ENCODE data around the gene NR4A1. TPM values are rescaled to one million over a fixed set of nuclear protein-coding genes. Genes with fewer than 3 reads are reported as not detected.

Gene NR4A1
- polyA plus RNA-seq, 4 donors: 11.4 to 46.0 (median 21.5) TPM

DNA sequence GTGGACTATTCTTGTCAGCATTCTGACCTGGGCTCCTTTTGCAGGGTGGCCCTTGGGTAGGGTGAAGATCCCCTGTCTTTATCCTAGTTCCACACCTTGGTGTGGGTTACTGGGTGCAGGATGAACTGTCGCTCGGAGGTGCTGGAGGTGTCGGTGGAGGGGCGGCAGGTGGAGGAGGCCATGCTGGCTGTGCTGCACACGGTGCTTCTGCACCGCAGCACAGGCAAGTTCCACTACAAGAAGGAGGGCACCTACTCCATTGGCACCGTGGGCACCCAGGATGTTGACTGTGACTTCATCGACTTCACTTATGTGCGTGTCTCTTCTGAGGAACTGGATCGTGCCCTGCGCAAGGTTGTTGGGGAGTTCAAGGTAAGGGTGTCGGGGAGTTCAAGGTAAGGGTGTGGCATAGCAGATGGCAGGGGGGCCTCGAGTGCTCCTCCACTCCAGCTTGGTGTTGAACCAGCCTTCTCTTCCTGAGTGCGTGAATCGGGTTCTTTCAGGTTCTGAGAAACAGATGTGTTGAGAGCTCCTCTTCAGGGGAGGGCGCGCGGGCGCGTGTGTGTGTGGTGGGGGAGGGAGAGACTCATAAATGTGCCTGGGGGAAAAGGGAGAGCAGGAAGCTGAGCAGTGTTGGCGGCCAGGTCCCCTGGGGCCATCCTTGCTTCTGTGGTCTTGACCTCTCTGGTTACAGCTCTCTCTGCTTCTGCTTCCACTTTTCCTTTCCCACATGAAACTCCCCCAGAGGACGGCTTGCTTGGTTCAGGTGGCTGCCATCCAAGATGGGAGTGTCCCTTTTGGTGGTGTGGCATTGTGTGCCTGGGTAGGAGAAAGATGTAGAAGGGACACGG is 22.5 kb downstream of the NR4A1 start:
- no peak for DNase-seq (ENCODE audit: low read depth in 4 of 4, low spot score in 3 of 4)

DNA sequence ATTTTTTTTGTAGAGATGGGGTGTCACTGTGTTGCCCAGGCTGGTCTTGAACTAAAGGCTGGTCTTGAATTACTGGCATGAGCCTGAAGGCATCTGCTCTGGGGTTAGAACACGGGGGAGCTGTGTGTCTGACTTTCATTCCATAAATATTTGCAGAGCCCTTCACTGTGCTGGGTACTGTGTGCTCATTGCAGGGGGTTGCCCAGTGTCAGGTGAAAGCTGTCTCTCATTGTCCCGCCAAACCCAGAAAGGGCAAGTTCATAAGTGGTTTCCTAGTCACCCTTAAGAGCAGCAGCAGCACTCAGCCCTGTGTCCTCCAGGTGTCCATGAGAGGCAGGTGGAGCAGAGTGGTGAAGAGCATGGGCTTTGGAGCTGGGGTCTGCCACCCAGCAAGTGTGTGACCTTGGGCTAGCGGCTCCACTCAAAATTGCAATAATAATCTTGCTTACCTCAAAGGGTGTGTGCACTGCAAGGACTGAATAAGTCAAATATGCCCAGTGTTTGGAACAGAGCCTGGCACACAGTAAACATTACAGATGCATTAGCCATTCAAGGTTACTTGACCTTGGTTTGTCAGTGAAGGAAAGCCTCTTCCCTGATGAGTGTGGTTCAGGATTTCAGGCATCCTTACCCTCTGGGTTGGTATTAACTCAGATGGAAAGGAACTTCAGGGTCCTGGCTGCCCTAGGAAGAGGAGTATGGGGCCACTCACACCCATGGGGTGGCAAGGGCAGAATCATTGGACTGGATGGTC is 23.9 kb downstream of the NR4A1 start:
- no peak for DNase-seq (ENCODE audit: low read depth in 4 of 4, low spot score in 3 of 4)

DNA sequence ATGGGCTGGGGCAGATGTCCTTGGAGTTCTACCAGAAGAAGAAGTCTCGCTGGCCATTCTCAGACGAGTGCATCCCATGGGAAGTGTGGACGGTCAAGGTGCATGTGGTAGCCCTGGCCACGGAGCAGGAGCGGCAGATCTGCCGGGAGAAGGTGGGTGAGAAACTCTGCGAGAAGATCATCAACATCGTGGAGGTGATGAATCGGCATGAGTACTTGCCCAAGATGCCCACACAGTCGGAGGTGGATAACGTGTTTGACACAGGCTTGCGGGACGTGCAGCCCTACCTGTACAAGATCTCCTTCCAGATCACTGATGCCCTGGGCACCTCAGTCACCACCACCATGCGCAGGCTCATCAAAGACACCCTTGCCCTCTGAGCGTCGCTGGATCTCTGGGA is 25.6 kb downstream of the NR4A1 start:
- DNase-seq (ENCODE audit: low read depth in 4 of 4, low spot score in 3 of 4): no peak

DNA sequence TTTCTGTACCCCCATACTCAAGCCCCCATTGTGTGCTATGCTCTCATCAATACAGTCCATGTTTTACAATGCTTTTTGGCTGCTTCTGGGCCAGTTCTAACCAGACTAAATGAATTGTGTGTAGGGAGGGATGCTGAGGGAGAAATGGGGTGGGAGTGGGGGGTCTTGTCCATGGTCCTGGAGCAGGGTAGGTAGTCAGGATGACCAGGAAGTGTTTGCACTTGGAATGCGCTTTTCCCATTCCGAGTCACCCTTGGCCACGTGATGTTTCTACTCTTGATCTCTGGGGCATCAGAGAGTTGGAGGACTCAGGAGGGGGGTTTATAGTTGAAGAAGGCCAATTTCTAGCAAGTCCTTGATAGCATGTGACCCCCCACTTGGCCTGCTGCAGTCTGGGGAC is 27.0 kb downstream of the NR4A1 start:
- DNase-seq (ENCODE audit: low read depth in 4 of 4, low spot score in 3 of 4): no peak

DNA sequence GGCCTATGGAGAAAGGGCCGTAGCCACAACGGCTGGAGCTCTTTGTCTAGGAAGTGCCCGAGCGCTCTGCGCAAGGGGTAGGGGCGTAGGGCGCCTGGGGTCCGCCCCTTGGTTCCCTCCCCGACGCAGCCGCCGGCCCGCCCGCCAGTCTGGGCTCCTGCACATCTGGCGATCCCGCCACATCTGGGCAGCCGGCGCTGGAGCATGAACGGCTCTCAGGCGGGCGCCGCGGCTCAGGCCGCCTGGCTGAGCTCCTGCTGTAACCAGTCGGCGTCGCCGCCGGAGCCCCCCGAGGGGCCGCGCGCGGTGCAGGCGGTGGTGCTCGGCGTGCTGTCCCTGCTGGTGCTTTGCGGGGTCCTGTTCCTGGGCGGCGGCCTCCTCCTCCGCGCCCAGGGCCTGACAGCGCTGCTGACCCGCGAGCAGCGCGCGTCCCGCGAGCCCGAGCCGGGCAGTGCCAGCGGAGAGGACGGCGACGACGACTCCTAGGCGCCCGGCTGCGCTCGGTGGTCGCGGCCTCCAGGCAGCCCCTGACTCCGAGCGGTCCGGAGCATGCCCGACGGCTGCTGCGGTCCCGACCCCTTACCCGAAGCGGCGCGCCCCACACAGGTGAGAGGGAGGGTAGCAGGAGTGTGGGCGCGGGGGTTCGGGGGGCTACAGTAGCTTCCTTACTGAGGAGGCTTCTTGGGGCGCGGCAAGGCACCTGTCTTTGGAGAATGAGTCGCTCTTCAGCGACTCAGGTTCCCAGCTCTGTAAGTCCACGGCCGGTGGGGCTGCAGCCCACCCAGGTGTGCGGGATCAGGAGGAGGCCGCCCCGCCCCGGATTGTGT is 28.5 kb downstream of the NR4A1 start, which contains the start of gene SMIM41:
SMIM41 (plus strand) TSS at position 129 of the 827 bp plus-strand sequence; CDS start at position 205, 76 bp downstream.
- no peak for DNase-seq (ENCODE audit: low read depth in 4 of 4, low spot score in 3 of 4)

DNA sequence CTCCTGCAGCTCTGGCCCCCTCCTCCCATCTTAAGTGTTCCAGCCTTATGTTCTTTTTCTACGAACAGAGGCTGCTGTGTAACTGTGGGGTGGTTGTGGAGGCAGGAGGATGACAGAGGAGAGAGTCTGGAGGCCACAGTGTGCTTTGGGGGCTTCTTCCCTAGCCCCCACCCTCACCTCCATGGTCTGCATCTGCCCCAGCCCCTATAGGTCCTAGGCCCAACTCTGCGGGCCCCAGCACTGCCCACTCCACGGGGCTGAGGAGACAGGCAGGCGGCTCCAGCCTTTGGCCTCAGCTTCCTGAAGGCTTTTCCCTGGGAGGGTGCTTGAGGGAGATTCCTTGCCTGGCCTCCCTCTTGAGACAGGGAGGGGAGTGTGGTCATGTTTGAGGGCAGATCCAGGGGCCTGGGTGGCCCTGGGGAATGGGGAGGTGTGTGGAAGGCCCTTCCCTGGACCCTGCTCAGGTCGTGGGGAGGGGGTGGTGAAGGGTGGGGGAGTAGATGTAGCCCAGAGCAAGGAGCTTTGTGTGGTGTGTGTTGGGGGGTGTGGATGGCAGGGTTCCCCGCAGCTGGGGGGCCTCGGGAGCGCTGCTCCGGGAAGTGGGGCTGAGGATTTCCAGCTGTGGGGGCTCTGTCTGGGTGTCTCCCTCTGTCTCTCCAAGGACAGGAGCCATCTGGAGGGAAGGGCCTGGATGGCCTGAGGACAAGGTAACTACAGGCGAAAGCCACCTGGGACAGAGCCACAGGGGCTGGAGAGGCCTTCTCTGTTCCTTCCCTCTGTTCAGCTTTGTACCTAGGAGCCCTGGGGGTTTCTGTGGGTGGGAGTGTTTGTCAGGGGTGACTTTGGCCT is 29.4 kb downstream of the NR4A1 start:
- no peak for DNase-seq (ENCODE audit: low read depth in 4 of 4, low spot score in 3 of 4)

DNA sequence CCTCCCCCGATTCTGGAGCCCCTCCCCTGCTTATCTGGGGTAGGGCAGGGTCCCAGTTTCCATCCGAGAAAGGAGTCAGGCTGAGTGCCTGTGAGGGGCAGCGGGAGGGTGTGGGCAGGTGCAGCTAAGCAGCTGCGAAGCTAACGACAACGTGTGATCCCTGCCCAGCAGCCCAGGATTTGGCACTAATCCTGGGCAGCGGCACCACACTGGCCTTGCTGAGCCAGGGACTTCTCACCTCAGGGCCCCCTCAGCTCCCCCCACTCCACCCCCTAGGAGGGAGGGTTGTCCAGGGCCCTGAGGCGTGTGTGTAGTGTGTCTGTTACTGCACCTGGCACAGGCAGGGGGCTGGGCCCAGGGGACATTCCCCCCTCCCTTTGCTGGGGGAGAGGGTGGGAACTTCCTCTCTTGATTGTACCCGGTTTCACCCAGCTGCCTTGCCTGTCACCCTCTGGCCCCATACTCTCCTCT is 30.1 kb downstream of the NR4A1 start:
- DNase-seq (ENCODE audit: low read depth in 4 of 4, low spot score in 3 of 4): no peak

DNA sequence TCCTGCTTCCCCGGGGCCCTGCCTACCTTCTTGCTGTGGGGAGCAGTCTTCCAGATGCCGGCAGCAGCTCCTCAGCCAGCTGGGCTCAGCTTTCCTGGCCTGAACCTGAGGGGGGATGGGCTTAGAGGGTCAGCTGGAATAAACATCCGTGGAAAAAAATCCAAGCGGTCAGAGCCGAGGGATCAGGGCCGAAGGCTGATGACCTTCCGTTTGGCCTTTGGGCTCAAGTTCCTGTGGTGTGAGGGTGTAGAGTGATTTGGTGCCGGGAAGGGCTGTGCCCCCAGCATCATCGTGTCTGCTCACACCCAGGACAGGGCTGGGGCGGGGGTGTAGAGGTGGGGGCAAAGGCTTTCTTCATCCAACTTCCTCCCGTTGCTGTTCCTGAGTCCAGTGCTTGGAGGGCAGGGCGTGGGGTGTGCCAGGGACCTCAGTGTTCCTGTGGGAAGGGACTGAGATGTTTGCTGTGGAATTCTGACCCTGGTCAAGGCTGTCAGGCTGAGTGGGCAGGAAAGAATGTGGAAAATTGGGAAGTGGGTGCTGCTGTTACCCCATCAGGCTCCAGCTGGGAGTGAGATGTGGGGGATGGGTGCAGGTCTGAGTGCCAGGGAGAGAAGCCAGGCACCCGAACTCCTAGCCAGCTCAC is 30.9 kb downstream of the NR4A1 start:
- no peak for DNase-seq (ENCODE audit: low read depth in 4 of 4, low spot score in 3 of 4)

DNA sequence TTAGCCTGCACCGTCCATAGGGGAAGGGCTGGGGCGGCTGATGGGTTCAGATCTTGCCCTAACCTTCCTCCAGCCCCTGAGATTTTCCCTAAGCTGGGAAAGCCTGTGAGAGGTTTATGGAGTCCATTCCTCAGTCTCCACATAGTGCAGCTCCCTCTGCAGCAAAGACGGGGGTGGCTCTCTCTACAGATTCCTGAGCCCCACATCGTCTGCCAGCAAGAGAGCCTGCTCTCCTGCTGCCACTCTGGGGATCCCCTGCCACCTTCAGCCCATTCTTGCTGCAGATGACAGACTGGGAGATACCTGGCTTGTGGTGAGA is 31.4 kb downstream of the NR4A1 start:
- DNase-seq (ENCODE audit: low read depth in 4 of 4, low spot score in 3 of 4): no peak

DNA sequence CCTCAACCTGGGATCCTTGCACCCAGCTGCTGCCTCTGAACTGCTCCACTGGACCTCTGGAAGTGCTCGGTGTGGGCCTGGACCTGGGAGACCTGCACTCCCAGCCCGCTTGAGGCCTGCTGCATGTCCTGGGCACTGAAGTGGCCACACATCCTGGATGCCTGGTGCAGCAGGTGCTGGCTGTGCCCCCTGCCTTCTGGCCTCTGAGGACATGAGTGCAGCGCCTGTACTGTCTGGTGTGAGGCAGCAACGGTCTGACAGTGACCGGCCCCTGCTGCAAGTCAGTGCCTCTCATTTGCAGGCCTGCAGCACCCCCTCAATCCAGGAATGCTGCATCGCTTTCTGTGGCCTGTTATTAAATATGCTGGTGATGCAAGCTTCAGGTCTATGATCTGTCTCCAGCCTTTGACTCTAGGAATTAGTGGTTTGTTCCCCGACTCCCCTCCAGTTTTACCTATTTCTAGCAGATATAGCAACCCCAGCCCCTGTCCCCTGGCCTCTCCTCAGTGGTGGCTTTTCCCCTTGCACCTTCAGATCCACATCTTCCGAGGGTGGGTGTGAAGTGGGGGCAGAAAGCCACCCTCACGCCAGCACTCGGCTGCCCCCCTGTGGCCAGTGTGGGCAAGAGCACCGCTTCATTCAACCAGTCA is 31.9 kb downstream of the NR4A1 start:
- DNase-seq (ENCODE audit: low read depth in 4 of 4, low spot score in 3 of 4): no peak

DNA sequence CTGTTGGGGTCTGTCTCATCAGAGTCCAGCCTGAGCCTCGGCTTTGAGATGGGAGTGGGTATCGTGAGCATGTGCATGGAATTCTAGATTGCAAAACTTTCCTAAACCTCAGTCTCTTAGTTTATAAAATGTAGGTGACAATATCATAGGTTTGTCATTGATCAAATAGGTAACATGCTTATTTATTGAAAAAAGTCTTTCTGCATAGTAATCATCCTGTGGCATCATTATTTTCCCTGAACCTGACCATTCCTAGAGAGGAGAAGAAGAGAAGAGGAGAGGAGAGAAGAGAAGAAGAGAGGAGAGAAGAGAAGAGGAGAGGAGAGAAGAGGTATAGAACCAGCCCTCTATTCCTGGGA is 32.4 kb downstream of the NR4A1 start:
- no peak for DNase-seq (ENCODE audit: low read depth in 4 of 4, low spot score in 3 of 4)

DNA sequence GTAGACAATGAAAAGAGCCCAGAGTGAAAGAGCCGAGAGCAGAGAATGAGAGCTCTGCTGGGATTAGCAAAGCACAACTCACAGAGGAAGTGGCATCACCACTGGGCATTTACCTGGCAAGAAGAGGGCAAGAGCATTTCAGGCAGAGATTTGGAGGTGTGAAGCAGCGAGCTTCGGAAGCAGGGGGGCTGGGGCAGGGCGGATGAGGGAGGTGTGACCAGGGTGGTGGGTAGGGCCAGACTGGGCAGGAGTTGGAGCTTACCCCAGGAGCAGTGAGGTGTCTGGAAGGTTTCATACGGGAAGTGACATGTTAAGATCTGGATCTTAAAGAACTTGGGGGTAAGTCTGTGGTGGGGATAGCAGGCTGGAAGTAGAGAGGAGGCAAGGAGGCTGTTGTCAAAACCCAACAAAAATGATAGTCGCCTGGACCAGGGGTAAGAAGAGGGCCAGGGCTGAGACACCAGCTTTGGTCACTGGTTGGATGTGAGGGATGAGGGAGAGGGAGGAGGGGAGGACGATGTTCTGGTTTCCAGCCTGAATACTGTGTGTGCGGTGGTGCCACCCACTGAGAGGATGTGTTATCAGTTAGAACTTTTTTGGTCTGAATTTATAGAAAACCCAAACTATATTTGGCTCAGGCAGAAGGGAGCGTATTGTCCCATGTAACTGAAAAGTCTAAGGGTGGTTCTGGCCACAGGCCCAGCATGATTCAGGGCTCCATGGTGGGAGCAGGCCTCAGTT is 33.4 kb downstream of the NR4A1 start:
- no peak for DNase-seq (ENCODE audit: low read depth in 4 of 4, low spot score in 3 of 4)

DNA sequence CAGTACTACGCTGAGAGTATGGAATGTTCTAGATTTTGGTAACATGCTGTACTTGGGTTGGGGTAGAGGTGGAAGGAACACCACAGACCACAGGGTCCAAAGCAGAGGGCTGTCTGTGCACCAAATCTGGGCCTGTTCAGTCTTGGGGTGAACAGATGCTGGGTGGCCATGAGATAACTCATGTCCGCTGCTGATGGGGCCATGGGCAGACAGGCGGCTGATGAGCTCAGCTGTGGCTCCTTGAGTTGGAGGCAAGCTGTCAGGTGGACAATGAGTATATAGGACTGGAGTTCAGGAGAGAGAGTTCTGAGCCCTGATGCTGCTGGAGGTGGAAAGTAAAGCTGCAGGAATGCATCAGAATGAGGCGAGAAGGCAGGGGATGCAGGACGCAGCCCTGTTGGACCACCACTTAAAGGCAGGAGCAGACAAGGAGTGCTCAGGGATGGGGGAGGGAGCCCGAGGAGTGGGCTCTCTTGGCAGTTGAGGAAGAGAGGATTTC is 34.5 kb downstream of the NR4A1 start:
- DNase-seq (ENCODE audit: low read depth in 4 of 4, low spot score in 3 of 4): no peak

DNA sequence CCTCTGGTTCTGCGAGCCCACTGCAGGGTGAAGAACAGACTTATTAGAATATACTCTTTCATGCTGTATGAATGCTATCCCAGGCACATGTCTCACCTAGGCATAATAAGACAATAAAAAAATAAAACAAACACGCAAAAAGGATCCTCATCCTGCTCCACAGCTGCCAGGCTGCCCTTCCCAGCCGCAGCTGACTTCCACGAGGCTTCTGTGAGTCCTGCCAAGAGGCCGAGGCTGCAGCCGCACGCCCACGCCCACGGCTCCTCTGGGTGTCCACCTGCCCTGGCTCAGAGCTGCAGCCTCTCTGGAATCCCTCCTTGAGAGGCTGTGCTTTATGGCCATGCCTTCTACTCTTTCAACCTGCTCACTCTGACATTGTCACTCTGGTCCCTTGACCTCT is 35.1 kb downstream of the NR4A1 start:
- no peak for DNase-seq (ENCODE audit: low read depth in 4 of 4, low spot score in 3 of 4)

DNA sequence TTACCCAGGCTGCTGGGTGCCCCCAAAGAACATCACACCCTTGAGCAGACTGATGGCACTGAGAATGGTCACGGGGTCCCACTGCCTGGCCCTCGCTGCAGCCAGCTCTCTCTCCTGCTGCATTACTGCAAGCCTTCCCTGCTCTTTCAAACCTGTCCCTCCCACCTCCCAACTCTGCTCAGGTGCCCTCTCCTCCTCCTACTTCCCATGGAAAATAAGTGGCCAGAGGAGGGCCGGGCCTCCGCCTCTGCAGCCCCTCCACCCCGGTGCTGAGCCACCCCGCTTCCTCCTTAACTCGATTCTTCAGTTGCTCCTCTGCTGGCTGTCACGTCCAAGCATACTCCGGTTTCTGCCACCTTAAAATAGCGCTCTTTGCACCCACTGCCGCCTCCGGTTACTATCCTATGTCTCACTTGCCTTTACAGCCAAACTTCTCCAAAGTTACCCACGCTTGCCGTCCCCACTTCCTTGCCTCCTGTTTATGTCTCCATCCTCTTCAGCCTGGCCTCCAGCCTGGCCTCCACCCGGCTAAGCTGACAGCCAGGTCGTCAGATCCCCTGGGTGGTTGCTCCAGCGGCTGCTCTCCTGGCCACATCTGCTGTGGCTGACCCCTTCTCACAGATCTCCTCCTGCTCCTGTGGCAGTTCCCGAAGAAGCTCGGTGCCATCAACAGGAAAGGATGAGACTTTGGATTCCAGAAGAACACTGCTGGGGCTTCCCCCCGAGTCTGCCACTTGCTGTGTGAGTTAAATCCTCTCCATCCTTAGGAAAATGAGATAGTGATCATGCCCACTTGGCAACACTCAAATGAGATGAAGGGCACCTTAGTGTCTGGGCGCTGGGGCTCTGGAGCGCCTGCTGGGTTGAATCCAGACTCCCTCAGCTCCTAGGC is 35.9 kb downstream of the NR4A1 start:
- DNase-seq (ENCODE audit: low read depth in 4 of 4, low spot score in 3 of 4): no peak

DNA sequence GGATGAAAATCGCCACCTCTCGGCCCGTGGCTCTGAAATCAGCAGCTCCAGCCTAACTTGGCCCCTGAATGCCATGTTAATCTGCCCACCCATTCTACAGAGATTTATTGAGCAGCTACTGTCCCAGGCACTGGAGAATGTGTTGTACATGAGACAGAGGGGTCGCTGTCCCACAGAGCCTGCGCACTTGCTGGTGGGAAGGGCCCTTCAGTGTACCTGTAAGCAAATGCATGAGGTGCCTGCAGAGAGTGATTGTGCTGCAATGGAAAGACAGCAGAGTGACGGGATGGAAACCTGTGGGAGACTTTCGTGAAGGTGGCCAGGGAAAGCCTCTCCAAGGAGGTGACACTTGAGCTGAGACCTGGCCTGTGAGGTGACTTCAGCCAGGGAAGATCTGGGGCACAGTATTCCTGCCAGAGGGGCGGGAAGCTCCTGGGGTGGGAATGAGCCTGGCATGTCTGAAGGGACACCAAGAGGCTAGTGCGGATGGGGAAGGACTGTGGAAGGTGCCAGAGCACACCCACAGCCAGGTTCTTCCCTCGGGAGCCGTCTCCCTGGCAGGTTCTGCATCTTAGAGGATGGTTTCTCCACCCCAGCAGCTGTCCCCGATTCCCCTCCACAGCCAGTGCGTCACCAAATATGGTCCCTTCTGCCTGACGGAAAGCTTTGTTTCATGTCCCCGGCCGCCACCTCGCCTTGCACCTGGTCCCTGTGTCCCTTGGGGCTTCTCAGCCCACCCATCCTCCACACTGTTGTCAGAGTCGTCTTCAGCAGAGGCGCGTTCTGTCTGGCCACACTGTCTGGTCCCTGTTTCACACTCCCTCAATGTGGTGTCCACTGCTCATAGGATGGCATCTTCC is 36.9 kb downstream of the NR4A1 start:
- no peak for DNase-seq (ENCODE audit: low read depth in 4 of 4, low spot score in 3 of 4)

Measured in right renal pelvis (tissue), 4 donors.